ENCODE results near the gene GADD45G. TPM values are rescaled to one million over a fixed set of nuclear protein-coding genes. Genes with fewer than 3 reads are reported as not detected.

The GADD45G gene
- polyA plus RNA-seq, 3 donors, result 1.1 to 9.0 (median 1.3) TPM

GRCh38 chr9:89591274-89592212 lies 13.3 kb upstream of the GADD45G start:
- no peak for DNase-seq
- no peak for TF ChIP-seq CTCF (IDR thresholded peaks at IDR 0.05)
- H3K9ac ChIP-seq (ENCODE audit: insufficient read depth, low read length, poor library complexity, severe bottlenecking), result no peak overlapping the region
- H3K27me3 Mint-ChIP-seq (ENCODE audit: low read depth in 3 of 3), result peaks cover 5 to 9% (median 7%) of the 10 kb centered on the region in 3 donors
- H3K36me3 ChIP-seq (replicated peaks in 1 of 2; ENCODE audit: control insufficient read depth in 1 of 2, insufficient read depth in 2 of 2, low read length in 2 of 2), result no peaks in the 10 kb centered on the region
- no peaks in the 10 kb centered on the region for H3K4me1 ChIP-seq (ENCODE audit: control insufficient read depth in 1 of 2, insufficient read depth in 2 of 2, low read length in 2 of 2)
- no peak overlapping the region for H3K27ac Mint-ChIP-seq
- H3K4me1 Mint-ChIP-seq, result peaks cover 2% of the 10 kb centered on the region
- intact Hi-C loops (cut with micrococcal nuclease), result no loop called here
- no peaks in the 10 kb centered on the region for H3K79me2 ChIP-seq (ENCODE audit: insufficient read depth, low read length)
- H3K9me3 ChIP-seq (replicated peaks in 1 of 2; ENCODE audit: control insufficient read depth in 1 of 2, insufficient read depth in 1 of 2, low read length in 2 of 2), result no peaks in the 10 kb centered on the region
- H3K4me3 Mint-ChIP-seq, result no peak overlapping the region
- H2AFZ ChIP-seq (ENCODE audit: insufficient read depth, low read depth, low read length, poor library complexity, severe bottlenecking), result no peak overlapping the region
- no peak overlapping the region for H3K27ac ChIP-seq (ENCODE audit: low read depth in 1 of 2, low read length in 2 of 2)
- H3K4me3 ChIP-seq (replicated peaks in 1 of 3; ENCODE audit: low read depth in 2 of 3, low read length in 3 of 3), result no peak overlapping the region
- 98% methylated on average over 11 of the region's 15 CpGs for WGBS (ENCODE audit: insufficient coverage)
- no peaks in the 10 kb centered on the region for H3K27me3 ChIP-seq (ENCODE audit: control insufficient read depth in 2 of 2, insufficient read depth in 2 of 2, low read length in 2 of 2)
- H3K9me3 Mint-ChIP-seq, result no peaks in the 10 kb centered on the region
- H3K4me2 ChIP-seq (replicated peaks; ENCODE audit: extremely low read depth, low read length, poor library complexity, severe bottlenecking), result no peak overlapping the region
- H4K20me1 ChIP-seq (ENCODE audit: insufficient read depth, low read length), result no peaks in the 10 kb centered on the region
- H3K36me3 Mint-ChIP-seq, result no peaks in the 10 kb centered on the region

GRCh38 chr9:89592213-89592815 lies 12.5 kb upstream of the GADD45G start:
- Mint-ChIP-seq H3K36me3 (no peaks in the 10 kb centered on the region), H3K9me3 (no peaks in the 10 kb centered on the region), H3K27ac (no peak overlapping the region), H3K4me1 (peaks cover 2% of the 10 kb centered on the region), H3K27me3 (ENCODE audit: low read depth in 3 of 3) (peaks cover 4 to 7% (median 6%) of the 10 kb centered on the region in 3 donors), H3K4me3 (no peak overlapping the region)
- TF ChIP-seq CTCF (IDR thresholded peaks at IDR 0.05), result no peak
- Histone ChIP-seq H3K4me1 (ENCODE audit: control insufficient read depth in 1 of 2, insufficient read depth in 2 of 2, low read length in 2 of 2) (no peaks in the 10 kb centered on the region), H3K4me3 (replicated peaks in 1 of 3; ENCODE audit: low read depth in 2 of 3, low read length in 3 of 3) (no peak overlapping the region), H3K79me2 (ENCODE audit: insufficient read depth, low read length) (no peaks in the 10 kb centered on the region), H3K4me2 (replicated peaks; ENCODE audit: extremely low read depth, low read length, poor library complexity, severe bottlenecking) (no peak overlapping the region), H3K27ac (ENCODE audit: low read depth in 1 of 2, low read length in 2 of 2) (no peak overlapping the region), H3K9me3 (replicated peaks in 1 of 2; ENCODE audit: control insufficient read depth in 1 of 2, insufficient read depth in 1 of 2, low read length in 2 of 2) (no peaks in the 10 kb centered on the region), H3K36me3 (replicated peaks in 1 of 2; ENCODE audit: control insufficient read depth in 1 of 2, insufficient read depth in 2 of 2, low read length in 2 of 2) (no peaks in the 10 kb centered on the region), H3K27me3 (ENCODE audit: control insufficient read depth in 2 of 2, insufficient read depth in 2 of 2, low read length in 2 of 2) (no peaks in the 10 kb centered on the region), H4K20me1 (ENCODE audit: insufficient read depth, low read length) (no peaks in the 10 kb centered on the region), H3K9ac (ENCODE audit: insufficient read depth, low read length, poor library complexity, severe bottlenecking) (no peak overlapping the region), H2AFZ (ENCODE audit: insufficient read depth, low read depth, low read length, poor library complexity, severe bottlenecking) (no peak overlapping the region)
- intact Hi-C loops (cut with micrococcal nuclease), result no loop called here
- 98% methylated on average over 10 of the region's 12 CpGs for WGBS (ENCODE audit: insufficient coverage)
- DNase-seq, result no peak
